Brain microvascular endothelial cell (primary cell): ENCODE data around the gene GNAT1.

ENCODE experiments used
- DNase-seq: peaks from one replicate; pipeline ENCODE4 v3.0.0-alpha.2; 2020
- H3K27ac ChIP-seq: fragments of 250-450 bp; sonication (Bioruptor Pico); 2 replicates; pipeline ENCODE4 v1.5.1; 2020; ENCODE audit warnings: mild to moderate bottlenecking, moderate library complexity
- H3K27me3 ChIP-seq: fragments of 250-450 bp; sonication (Bioruptor Pico); replicated peaks from 2 replicates; pipeline ENCODE4 v1.5.1; 2020; ENCODE audit warnings: mild to moderate bottlenecking
- H3K36me3 ChIP-seq: fragments of 250-450 bp; sonication (Bioruptor Pico); replicated peaks from 2 replicates; pipeline ENCODE4 v1.5.1; 2020; ENCODE audit warnings: mild to moderate bottlenecking
- H3K4me3 ChIP-seq: 2 replicates; pipeline ENCODE4 v1.5.1; 2011; ENCODE audit warnings: low read depth, mild to moderate bottlenecking, control low read depth, low read length, moderate library complexity
- in situ Hi-C: cut with HindIII; loops from 2 replicates; pipeline ENCODE4 v1.10.0; 2017; ENCODE audit warnings: low sequenced_read_pairs, low pct_ligation_motif_present
- TF ChIP-seq, protein P1 (sequence below): IDR thresholded peaks from 2 replicates; pipeline ENCODE4 v1.5.1; 2011; ENCODE audit warnings: low read depth, mild to moderate bottlenecking, moderate library complexity, low read length, control low read depth, inconsistent platforms; ENCODE audit errors: missing control alignments

GNAT1 gene

DNA sequence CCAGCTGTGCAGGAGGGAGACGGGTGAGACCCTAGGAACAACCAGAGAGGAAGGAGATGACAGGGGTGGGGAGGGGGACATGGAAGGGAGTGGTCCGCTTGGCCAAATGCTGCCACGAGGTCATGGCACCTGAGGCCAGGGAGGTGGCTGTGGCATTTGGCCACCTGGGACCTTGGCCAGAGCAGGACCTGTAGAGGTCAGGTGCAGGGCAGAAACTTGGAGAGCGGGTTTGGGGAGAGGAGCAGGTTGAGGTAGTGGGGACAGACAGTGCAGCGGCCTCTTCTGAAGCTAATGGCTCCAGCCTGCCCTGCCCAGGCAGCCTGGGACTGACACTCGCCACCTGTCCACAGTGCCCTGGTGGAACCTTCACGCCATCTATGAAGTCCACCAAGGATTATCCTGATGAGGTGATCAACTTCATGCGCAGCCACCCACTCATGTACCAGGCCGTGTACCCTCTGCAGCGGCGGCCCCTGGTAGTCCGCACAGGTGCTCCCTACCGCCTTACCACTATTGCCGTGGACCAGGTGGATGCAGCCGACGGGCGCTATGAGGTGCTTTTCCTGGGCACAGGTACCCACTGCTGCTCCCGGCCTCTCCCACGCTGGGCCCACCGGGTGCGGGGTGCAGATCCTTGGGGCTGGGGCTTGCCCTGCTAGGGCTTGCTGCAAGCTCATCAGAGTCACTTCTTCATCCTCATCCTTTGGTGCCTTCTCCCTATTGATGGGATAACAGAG is 7.0 kb upstream of the GNAT1 start:
- Histone ChIP-seq H3K4me3 (no peak overlapping the region), H3K27me3 (no peaks in the 10 kb centered on the region), H3K36me3 (no peaks in the 10 kb centered on the region), H3K27ac (no peak overlapping the region)
- DNase-seq = no peak
- TF ChIP-seq, protein P1, sequence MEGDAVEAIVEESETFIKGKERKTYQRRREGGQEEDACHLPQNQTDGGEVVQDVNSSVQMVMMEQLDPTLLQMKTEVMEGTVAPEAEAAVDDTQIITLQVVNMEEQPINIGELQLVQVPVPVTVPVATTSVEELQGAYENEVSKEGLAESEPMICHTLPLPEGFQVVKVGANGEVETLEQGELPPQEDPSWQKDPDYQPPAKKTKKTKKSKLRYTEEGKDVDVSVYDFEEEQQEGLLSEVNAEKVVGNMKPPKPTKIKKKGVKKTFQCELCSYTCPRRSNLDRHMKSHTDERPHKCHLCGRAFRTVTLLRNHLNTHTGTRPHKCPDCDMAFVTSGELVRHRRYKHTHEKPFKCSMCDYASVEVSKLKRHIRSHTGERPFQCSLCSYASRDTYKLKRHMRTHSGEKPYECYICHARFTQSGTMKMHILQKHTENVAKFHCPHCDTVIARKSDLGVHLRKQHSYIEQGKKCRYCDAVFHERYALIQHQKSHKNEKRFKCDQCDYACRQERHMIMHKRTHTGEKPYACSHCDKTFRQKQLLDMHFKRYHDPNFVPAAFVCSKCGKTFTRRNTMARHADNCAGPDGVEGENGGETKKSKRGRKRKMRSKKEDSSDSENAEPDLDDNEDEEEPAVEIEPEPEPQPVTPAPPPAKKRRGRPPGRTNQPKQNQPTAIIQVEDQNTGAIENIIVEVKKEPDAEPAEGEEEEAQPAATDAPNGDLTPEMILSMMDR = no peak
- in situ Hi-C loops = no loop called here

DNA sequence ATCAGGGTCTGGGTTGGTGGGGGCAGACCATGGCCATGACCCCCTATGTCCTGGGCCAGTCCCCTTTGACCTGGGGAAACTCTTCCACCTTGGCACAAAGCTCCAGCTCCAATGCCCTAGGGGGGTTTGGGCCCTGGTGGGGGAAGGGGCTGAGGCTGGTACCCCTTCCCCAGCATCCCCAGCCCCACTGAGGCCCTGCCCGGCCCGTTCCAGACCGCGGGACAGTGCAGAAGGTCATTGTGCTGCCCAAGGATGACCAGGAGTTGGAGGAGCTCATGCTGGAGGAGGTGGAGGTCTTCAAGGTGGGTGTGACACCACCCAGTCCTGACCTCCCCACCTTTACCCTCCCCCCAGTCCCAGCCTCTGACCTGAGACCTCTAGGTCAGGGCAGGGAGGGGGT is 6.2 kb upstream of the GNAT1 start:
- DNase-seq = no peak
- Histone ChIP-seq H3K27me3 (no peaks in the 10 kb centered on the region), H3K27ac (no peak overlapping the region), H3K4me3 (no peak overlapping the region), H3K36me3 (no peaks in the 10 kb centered on the region)
- in situ Hi-C loops = no loop called here
- TF ChIP-seq, protein P1 = no peak

DNA sequence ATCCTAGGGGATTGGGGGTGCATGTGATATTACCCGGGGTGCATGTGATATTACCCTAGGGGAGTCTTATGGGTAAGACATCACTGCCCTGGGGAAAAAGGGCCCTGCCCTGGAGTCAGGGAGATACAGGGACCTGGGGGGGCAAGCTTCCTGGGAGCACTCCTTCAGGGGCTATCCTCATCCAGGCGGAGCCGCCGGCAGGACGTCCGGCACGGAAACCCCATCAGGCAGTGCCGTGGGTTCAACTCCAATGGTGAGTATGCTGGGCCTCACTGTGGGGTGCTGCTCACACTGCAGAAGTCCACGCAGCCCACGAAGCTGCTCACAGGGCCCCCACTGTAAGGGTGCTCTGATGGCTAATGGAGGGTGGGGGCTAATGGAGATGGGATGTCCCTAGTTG is 5.3 kb upstream of the GNAT1 start:
- Histone ChIP-seq H3K36me3 (no peaks in the 10 kb centered on the region), H3K27me3 (no peaks in the 10 kb centered on the region), H3K27ac (no peak overlapping the region), H3K4me3 (no peak overlapping the region)
- no peak for DNase-seq
- in situ Hi-C loops = no loop called here
- TF ChIP-seq, protein P1 = no peak

DNA sequence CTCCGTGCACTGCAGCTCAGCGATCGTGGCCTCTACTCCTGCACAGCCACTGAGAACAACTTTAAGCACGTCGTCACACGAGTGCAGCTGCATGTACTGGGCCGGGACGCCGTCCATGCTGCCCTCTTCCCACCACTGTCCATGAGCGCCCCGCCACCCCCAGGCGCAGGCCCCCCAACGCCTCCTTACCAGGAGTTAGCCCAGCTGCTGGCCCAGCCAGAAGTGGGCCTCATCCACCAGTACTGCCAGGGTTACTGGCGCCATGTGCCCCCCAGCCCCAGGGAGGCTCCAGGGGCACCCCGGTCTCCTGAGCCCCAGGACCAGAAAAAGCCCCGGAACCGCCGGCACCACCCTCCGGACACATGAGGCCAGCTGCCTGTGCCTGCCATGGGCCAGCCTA is 3.7 kb upstream of the GNAT1 start:
- no peaks in the 10 kb centered on the region for H3K27me3 ChIP-seq
- no peaks in the 10 kb centered on the region for H3K36me3 ChIP-seq
- H3K4me3 ChIP-seq = no peak overlapping the region
- no peak for DNase-seq
- in situ Hi-C loops = no loop called here
- TF ChIP-seq, protein P1 = no peak
- no peak overlapping the region for H3K27ac ChIP-seq

DNA sequence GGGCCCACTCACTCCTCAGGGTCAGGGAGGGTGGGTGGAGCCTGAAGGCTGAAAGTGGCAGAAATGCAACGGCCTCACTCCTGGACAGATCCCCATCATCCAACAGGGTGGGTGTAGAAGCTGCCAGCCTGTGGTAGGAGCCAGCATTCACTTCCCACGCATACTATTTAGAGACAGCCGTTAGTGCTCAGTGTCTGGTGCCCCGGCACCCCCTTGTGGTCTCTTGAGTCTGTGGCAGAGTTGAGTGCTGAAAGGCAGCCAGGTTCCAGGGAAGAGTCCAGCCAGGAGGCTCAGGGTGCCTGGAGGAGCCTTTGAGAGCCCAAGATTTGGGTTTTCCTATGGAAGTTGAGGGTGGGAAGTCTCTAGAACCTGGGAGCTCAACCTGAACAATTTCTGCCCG is 2.1 kb upstream of the GNAT1 start:
- Histone ChIP-seq H3K27ac (no peak overlapping the region), H3K4me3 (no peak overlapping the region), H3K27me3 (peaks cover 10% of the 10 kb centered on the region), H3K36me3 (no peaks in the 10 kb centered on the region)
- TF ChIP-seq, protein P1 = peak; percentile 92
- peak; percentile 76 for DNase-seq
- in situ Hi-C loops = no loop called here

DNA sequence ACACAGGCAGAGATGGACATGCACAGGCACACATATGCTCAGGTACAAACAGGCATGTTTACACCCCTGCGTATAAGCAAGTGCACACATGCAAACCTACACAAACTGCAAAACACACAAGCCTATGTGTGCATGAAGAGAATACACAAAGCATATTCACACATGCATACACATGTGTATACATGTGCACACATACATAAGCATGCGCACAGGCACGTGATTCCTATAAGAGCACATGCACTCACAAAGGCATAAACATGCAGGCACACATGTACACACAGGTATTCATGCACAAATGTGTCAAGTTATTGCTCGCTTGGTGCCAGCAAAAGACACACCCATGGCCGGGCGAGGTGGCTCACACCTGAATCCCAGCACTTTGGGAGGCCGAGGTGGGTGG is 1.4 kb upstream of the GNAT1 start:
- DNase-seq = no peak
- TF ChIP-seq, protein P1 = no peak
- peaks cover 11% of the 10 kb centered on the region for H3K27me3 ChIP-seq
- no peaks in the 10 kb centered on the region for H3K36me3 ChIP-seq
- no peak overlapping the region for H3K27ac ChIP-seq
- in situ Hi-C loops = no loop called here
- H3K4me3 ChIP-seq = no peak overlapping the region
